Fibroblast of lung (primary cell): Measurements from ENCODE around the gene SMOC2. TPM values are rescaled to one million over a fixed set of nuclear protein-coding genes. Genes with fewer than 3 reads are reported as not detected.

Source experiments
- DNase-seq, 2 donors: peaks; one replicate each; pipeline versions ENCODE4 v3.0.0 to v3.0.0-alpha.2; 2010; ENCODE audit warnings: low read depth in 2 of 2
- H2AFZ ChIP-seq: 2 replicates; pipeline ENCODE4 v1.5.1; 2012; ENCODE audit warnings: low read length, control low read depth, inconsistent platforms
- H3K27ac ChIP-seq: 2 replicates; pipeline ENCODE4 v1.5.1; 2011; ENCODE audit warnings: low read length, control low read depth; ENCODE audit not compliant: insufficient read depth
- H3K27me3 ChIP-seq: 2 replicates; pipeline ENCODE4 v1.5.1; 2011; ENCODE audit warnings: mild to moderate bottlenecking, low read length; ENCODE audit not compliant: control insufficient read depth, insufficient read depth
- H3K36me3 ChIP-seq: 2 replicates; pipeline ENCODE4 v1.5.1; 2011; ENCODE audit warnings: low read length; ENCODE audit not compliant: control insufficient read depth, insufficient read depth
- H3K4me1 ChIP-seq: 2 replicates; pipeline ENCODE4 v1.5.1; 2011; ENCODE audit warnings: low read length; ENCODE audit not compliant: control insufficient read depth, insufficient read depth; ENCODE audit errors: extremely low read depth
- H3K4me2 ChIP-seq: 2 replicates; pipeline ENCODE4 v1.5.1; 2011; ENCODE audit warnings: low read length, control low read depth; ENCODE audit not compliant: insufficient read depth; ENCODE audit errors: extremely low read depth
- H3K4me3 ChIP-seq, 4 experiments: fragments of 200-600 bp in 1 of 4; sonication (generic) in 1 of 4; replicated peaks in 1 of 4; 2 replicates each; pipeline ENCODE4 v1.5.1; 2011 to 2016; ENCODE audit warnings: low read length in 4 of 4, low read depth in 3 of 4, mild to moderate bottlenecking in 3 of 4, control low read depth in 2 of 4, inconsistent platforms in 1 of 4, mixed read lengths in 1 of 4; ENCODE audit not compliant: insufficient read depth in 1 of 4; ENCODE audit errors: control extremely low read depth in 1 of 4
- H3K79me2 ChIP-seq: 2 replicates; pipeline ENCODE4 v1.5.1; 2012; ENCODE audit warnings: mild to moderate bottlenecking, low read length, inconsistent platforms; ENCODE audit not compliant: control insufficient read depth, insufficient read depth
- H3K9ac ChIP-seq: 2 replicates; pipeline ENCODE4 v1.5.1; 2011; ENCODE audit warnings: mild to moderate bottlenecking, low read length, control low read depth; ENCODE audit not compliant: insufficient read depth
- H3K9me3 ChIP-seq: 2 replicates; pipeline ENCODE4 v1.5.1; 2012; ENCODE audit warnings: low read depth, low read length; ENCODE audit not compliant: control insufficient read depth, insufficient read depth
- H4K20me1 ChIP-seq: 2 replicates; pipeline ENCODE4 v1.5.1; 2011; ENCODE audit warnings: low read length; ENCODE audit not compliant: control insufficient read depth, insufficient read depth; ENCODE audit errors: extremely low read depth
- CTCF ChIP-seq, 2 donors: IDR thresholded peaks in 1 of 2; conservative IDR thresholded peaks in 1 of 2; 1 replicate in 1 of 2; 2 replicates in 1 of 2; pipeline ENCODE4 v1.5.1; 2011 to 2012; ENCODE audit warnings: low read length in 2 of 2, control low read depth in 1 of 2, inconsistent platforms in 1 of 2, low read depth in 1 of 2, mild to moderate bottlenecking in 1 of 2
- EZH2 ChIP-seq: IDR thresholded peaks from 2 replicates; pipeline ENCODE4 v1.5.1; 2012; ENCODE audit warnings: low read length, control low read depth, mild to moderate bottlenecking; ENCODE audit errors: missing control alignments
- polyA plus RNA-seq, 2 donors: library from polyadenylated mRNA; depleted of rRNA in 1 of 2; stranded (reverse) in 1 of 2; unstranded in 1 of 2; fragments of >200 nt; gene quantifications; 2 replicates each; pipeline ENCODE4 v1.2.1, GENCODE V29; 2011 to 2012; ENCODE audit warnings: missing spikeins in 1 of 2
- total RNA-seq: library from RNA; depleted of rRNA; stranded (reverse); fragments of >200 nt; gene quantifications from 2 replicates; pipeline ENCODE4 v1.2.1, GENCODE V29; 2014

The SMOC2 gene
- total and polyA plus RNA-seq, 2 donors (not counting 1 experiment from before 2014, with no cell fraction given), result not detected

- no peak overlapping the region for H3K9ac ChIP-seq
- DNase-seq, result no peak
- H3K79me2 ChIP-seq, result no peaks in the 10 kb centered on the region
- no peaks in the 10 kb centered on the region for H3K9me3 ChIP-seq
- no peak overlapping the region for H3K4me2 ChIP-seq
- H4K20me1 ChIP-seq, result no peaks in the 10 kb centered on the region
- no peaks in the 10 kb centered on the region for H3K36me3 ChIP-seq
- no peak overlapping the region for H3K4me3 ChIP-seq
- no peak overlapping the region for H3K27ac ChIP-seq
- H3K4me1 ChIP-seq, result no peaks in the 10 kb centered on the region
- H2AFZ ChIP-seq, result no peak overlapping the region
- H3K27me3 ChIP-seq, result no peaks in the 10 kb centered on the region
- no peak for TF ChIP-seq CTCF (conservative IDR thresholded peaks at IDR 0.05 in 1 of 2, IDR thresholded peaks at IDR 0.05 in 1 of 2; ENCODE audit: low read depth in 1 of 2, low read length in 2 of 2)
- TF ChIP-seq EZH2, result no peak
Observed at GRCh38 chr6:168395983-168396382, 45.0 kb upstream of the SMOC2 start.

- Histone ChIP-seq H3K79me2 (no peaks in the 10 kb centered on the region), H3K4me1 (no peaks in the 10 kb centered on the region), H3K4me2 (no peak overlapping the region), H3K9ac (no peak overlapping the region), H3K9me3 (no peaks in the 10 kb centered on the region), H3K36me3 (no peaks in the 10 kb centered on the region), H4K20me1 (no peaks in the 10 kb centered on the region), H3K4me3 (no peak overlapping the region), H3K27me3 (no peaks in the 10 kb centered on the region), H3K27ac (no peak overlapping the region), H2AFZ (no peak overlapping the region)
- no peak for DNase-seq
- TF ChIP-seq CTCF (conservative IDR thresholded peaks at IDR 0.05 in 1 of 2, IDR thresholded peaks at IDR 0.05 in 1 of 2; ENCODE audit: low read depth in 1 of 2, low read length in 2 of 2) (no peak), EZH2 (no peak)
Observed at GRCh38 chr6:168396561-168396960, 44.4 kb upstream of the SMOC2 start.

GRCh38 chr6:168397012-168397411 is 44.0 kb upstream of the SMOC2 start:
- H3K4me1 ChIP-seq, result no peaks in the 10 kb centered on the region
- H2AFZ ChIP-seq, result no peak overlapping the region
- no peaks in the 10 kb centered on the region for H3K27me3 ChIP-seq
- no peak for DNase-seq
- H3K36me3 ChIP-seq, result no peaks in the 10 kb centered on the region
- TF ChIP-seq CTCF (conservative IDR thresholded peaks at IDR 0.05 in 1 of 2, IDR thresholded peaks at IDR 0.05 in 1 of 2; ENCODE audit: low read depth in 1 of 2, low read length in 2 of 2), result no peak
- no peaks in the 10 kb centered on the region for H4K20me1 ChIP-seq
- H3K4me3 ChIP-seq, result no peak overlapping the region
- H3K9me3 ChIP-seq, result no peaks in the 10 kb centered on the region
- H3K79me2 ChIP-seq, result no peaks in the 10 kb centered on the region
- no peak overlapping the region for H3K9ac ChIP-seq
- no peak overlapping the region for H3K27ac ChIP-seq
- no peak overlapping the region for H3K4me2 ChIP-seq
